Lung (tissue), 12 donors: ENCODE measurements around the gene ENO2. TPM values are rescaled to one million over a fixed set of nuclear protein-coding genes. Genes with fewer than 3 reads are reported as not detected.

Experiments used
- ATAC-seq: fragments of 200-7000 bp; cut with Tn5 transposase; one replicate; pipeline ENCODE4 v1.9.1; 2020; ENCODE audit warnings: moderate number of reproducible peaks; ENCODE audit not compliant: insufficient read depth, low FRiP score
- DNase-seq, 3 donors: peaks; one replicate each; pipeline ENCODE4 v3.0.0-alpha.2; 2013 to 2017
- H3K27ac ChIP-seq, 2 donors: one replicate each; pipeline ENCODE4 v1.5.1; 2013; ENCODE audit warnings: mild to moderate bottlenecking in 2 of 2, moderate library complexity in 2 of 2, control low read depth in 1 of 2, inconsistent platforms in 1 of 2, low read depth in 1 of 2, low read length in 1 of 2
- H3K27me3 ChIP-seq, 3 donors: one replicate each; pipeline ENCODE4 v1.5.1; 2013; ENCODE audit warnings: low read length in 2 of 3; ENCODE audit not compliant: control insufficient read depth in 3 of 3, insufficient read depth in 3 of 3
- H3K36me3 ChIP-seq, 4 donors: one replicate each; pipeline ENCODE4 v1.5.1; 2013; ENCODE audit warnings: low read length in 4 of 4, mild to moderate bottlenecking in 1 of 4, moderate library complexity in 1 of 4; ENCODE audit not compliant: control insufficient read depth in 4 of 4, insufficient read depth in 4 of 4
- H3K4me1 ChIP-seq, 5 donors: one replicate each; pipeline ENCODE4 v1.5.1; 2013; ENCODE audit warnings: low read length in 5 of 5, mild to moderate bottlenecking in 2 of 5, moderate library complexity in 1 of 5; ENCODE audit not compliant: control insufficient read depth in 5 of 5, insufficient read depth in 5 of 5
- H3K4me3 ChIP-seq: one replicate; pipeline ENCODE4 v1.5.1; 2013; ENCODE audit warnings: mild to moderate bottlenecking, control low read depth, moderate library complexity
- H3K9ac ChIP-seq, 2 donors: one replicate each; pipeline ENCODE4 v1.5.1; 2013; ENCODE audit warnings: low read length in 2 of 2, control low read depth in 1 of 2; ENCODE audit not compliant: insufficient read depth in 1 of 2
- H3K9me3 ChIP-seq, 4 donors: one replicate each; pipeline ENCODE4 v1.5.1; 2013; ENCODE audit warnings: low read length in 3 of 4, mild to moderate bottlenecking in 1 of 4, moderate library complexity in 1 of 4; ENCODE audit not compliant: control insufficient read depth in 4 of 4, insufficient read depth in 3 of 4
- WGBS, 2 donors: extraction: QIAGEN DNeasy Blood & Tissue Kit; methylation state at CpG; one replicate each; pipeline ENCODE4 v1.1.7; 2013; 5-methylcytosine and 5-hydroxymethylcytosine counted together
- polyA plus RNA-seq, 2 donors: library from polyadenylated mRNA; stranded (reverse); fragments of 200-250 nt; gene quantifications; one replicate each; pipeline ENCODE4 v1.2.1, GENCODE V29; 2013
- total RNA-seq, 2 donors: library from RNA; depleted of rRNA in 1 of 2; stranded (reverse); fragments of >200 nt in 1 of 2; gene quantifications; one replicate each; pipeline ENCODE4 v1.2.1, GENCODE V29; 2014 to 2021
- TF ChIP-seq, protein P1 (sequence below): IDR thresholded peaks from 2 replicates; pipeline ENCODE4 v1.5.1; 2012; ENCODE audit warnings: mild to moderate bottlenecking; ENCODE audit errors: control extremely low read depth, extremely low read depth
- donor health status: control.
- donor health status: control.
- donor health status: Bipolar disorder and iron deficiency.
- donor health status: healthy.
- donor health status: DM: yes; HTN: yes; CAD: no.

Gene ENO2
- total and polyA plus RNA-seq, 4 donors, result 14.4 to 41.9 (median 30.8) TPM

- Histone ChIP-seq H3K9me3 (no peaks in the 10 kb centered on the region), H3K27ac (peak overlapping the region; percentile 24 to 83), H3K4me3 (no peak overlapping the region), H3K9ac (peak overlapping the region; percentile 0 to 46), H3K27me3 (no peaks in the 10 kb centered on the region), H3K4me1 (peaks cover 5 to 31% (median 11%) of the 10 kb centered on the region in 5 donors), H3K36me3 (peaks cover 0 to 48% (median 39%) of the 10 kb centered on the region in 4 donors)
- DNase-seq (no peak), ATAC-seq (no peak)
- TF ChIP-seq, protein P1, sequence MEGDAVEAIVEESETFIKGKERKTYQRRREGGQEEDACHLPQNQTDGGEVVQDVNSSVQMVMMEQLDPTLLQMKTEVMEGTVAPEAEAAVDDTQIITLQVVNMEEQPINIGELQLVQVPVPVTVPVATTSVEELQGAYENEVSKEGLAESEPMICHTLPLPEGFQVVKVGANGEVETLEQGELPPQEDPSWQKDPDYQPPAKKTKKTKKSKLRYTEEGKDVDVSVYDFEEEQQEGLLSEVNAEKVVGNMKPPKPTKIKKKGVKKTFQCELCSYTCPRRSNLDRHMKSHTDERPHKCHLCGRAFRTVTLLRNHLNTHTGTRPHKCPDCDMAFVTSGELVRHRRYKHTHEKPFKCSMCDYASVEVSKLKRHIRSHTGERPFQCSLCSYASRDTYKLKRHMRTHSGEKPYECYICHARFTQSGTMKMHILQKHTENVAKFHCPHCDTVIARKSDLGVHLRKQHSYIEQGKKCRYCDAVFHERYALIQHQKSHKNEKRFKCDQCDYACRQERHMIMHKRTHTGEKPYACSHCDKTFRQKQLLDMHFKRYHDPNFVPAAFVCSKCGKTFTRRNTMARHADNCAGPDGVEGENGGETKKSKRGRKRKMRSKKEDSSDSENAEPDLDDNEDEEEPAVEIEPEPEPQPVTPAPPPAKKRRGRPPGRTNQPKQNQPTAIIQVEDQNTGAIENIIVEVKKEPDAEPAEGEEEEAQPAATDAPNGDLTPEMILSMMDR, result no peak
- 83 to 87% methylated on average over 32 of the region's 32 CpGs for WGBS, 2 donors
Measured at GRCh38 chr12:6938353-6939190, 24.2 kb downstream of the ENO2 start.

DNA sequence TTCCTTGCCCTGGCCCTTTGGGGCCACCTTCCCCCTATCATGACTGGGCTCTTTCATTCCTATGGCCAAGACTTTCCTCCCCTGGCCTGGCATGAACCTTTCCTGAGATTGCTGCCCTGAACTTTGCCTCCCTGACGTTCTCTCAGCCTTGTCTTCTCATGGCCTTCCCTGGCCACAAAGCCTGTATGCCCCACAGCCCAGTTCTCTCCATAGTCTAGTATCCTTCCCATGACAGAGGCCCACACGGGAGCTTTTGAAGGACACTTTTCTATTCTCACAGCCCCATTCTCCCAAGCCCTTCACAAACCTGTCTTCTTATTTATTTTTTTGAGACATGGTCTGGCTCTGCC, 24.8 kb downstream of the ENO2 start:
- DNase-seq (no peak), ATAC-seq (no peak)
- Histone ChIP-seq H3K27ac (peak overlapping the region in 1 of 2 donors; percentile 15), H3K4me3 (no peak overlapping the region), H3K9me3 (no peaks in the 10 kb centered on the region), H3K27me3 (no peaks in the 10 kb centered on the region), H3K4me1 (peaks cover 4 to 25% (median 6%) of the 10 kb centered on the region in 5 donors), H3K9ac (no peak overlapping the region), H3K36me3 (peaks cover 0 to 43% (median 34%) of the 10 kb centered on the region in 4 donors)
- TF ChIP-seq, protein P1, result no peak
- WGBS, 2 donors, result 64 to 83% methylated on average over 2 of the region's 2 CpGs

DNA sequence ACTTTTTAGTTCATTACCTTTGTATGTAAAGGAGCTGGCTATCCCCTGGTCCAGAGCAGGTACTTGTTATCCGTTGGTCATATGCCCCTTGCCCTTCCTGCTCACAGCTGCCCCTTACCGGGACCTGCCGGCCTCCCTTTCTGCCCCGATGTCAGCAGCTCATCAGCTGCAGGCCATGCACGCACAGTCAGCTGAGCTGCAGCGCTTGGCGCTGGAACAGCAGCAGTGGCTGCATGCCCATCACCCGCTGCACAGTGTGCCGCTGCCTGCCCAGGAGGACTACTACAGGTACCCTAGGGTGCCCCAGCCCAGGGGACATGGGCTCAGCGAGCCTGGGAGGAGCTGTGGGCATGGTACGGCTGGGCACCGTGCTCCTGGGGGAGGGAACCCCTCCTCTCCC, 26.9 kb downstream of the ENO2 start:
- H3K4me1 ChIP-seq, result peaks cover 4 to 35% (median 14%) of the 10 kb centered on the region in 5 donors
- H3K36me3 ChIP-seq, result peaks cover 0 to 39% (median 26%) of the 10 kb centered on the region in 4 donors
- no peaks in the 10 kb centered on the region for H3K9me3 ChIP-seq
- H3K27me3 ChIP-seq, result no peaks in the 10 kb centered on the region
- no peak overlapping the region for H3K9ac ChIP-seq
- TF ChIP-seq, protein P1, result no peak
- ATAC-seq (no peak), DNase-seq (no peak)
- WGBS, 2 donors, result 89 to 91% methylated on average over 12 of the region's 12 CpGs
- H3K4me3 ChIP-seq, result no peak overlapping the region
- H3K27ac ChIP-seq, result no peak overlapping the region
